ENCODE results near the gene COA7.
"Not testable (repeated sequence)": the region's sequence is repeated elsewhere in the genome, so short reads cannot be mapped to it uniquely, and the experiment has no call there.

The COA7 gene

GRCh38 chr1:52697795-52698674 is at the start of gene COA7:
COA7 (minus strand) TSS chr1:52698347; CDS start chr1:52698326, 21 bp downstream.
- peak; percentile 23 for DNase-seq (ENCODE audit: low read depth)

DNA sequence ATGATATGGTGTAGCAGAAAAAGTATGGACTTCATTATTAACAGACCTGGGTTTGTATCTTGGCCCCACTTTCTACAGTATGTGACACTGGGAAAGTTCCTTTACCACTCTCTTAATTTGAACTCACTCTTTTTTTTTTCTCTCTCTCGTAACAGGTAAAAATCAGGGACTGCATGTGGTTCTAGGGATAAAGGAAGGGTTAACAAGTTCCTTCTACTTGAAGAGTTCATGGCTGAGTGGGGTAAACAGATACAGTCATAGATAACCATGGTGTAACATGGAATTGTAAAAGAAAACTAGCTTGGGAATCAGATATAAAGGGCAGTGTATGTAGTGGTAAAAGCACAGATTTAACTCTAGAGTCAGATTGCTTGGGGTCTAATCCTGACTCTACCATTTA is 49.3 kb upstream of the COA7 start:
- DNase-seq (ENCODE audit: low read depth): no peak

DNA sequence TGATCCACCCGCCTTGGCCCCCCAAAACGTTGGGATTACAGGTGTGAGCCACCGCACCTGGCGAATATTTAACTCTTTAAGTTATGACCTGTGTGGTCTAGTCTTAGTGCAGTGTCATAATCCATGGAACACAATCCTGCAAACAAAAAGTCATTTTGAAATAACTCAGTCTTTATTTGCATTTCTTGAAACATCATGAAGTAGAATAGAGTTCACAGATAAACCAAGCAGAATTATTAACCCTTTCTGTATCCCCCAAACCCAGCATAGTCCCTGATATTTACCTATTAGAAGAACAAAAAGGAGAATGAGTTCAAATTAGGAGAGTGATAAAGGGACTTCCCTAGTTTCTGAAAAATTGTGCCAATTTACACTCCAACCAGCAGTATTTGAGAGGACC is 48.0 kb upstream of the COA7 start:
- no peak for DNase-seq (ENCODE audit: low read depth)

GRCh38 chr1:52741259-52741658 is 43.1 kb upstream of the COA7 start:
- no peak for DNase-seq (ENCODE audit: low read depth)

GRCh38 chr1:52739699-52740467 is 41.7 kb upstream of the COA7 start:
- DNase-seq (ENCODE audit: low read depth): no peak

GRCh38 chr1:52738893-52739292 is 40.7 kb upstream of the COA7 start:
- DNase-seq (ENCODE audit: low read depth): no peak

DNA sequence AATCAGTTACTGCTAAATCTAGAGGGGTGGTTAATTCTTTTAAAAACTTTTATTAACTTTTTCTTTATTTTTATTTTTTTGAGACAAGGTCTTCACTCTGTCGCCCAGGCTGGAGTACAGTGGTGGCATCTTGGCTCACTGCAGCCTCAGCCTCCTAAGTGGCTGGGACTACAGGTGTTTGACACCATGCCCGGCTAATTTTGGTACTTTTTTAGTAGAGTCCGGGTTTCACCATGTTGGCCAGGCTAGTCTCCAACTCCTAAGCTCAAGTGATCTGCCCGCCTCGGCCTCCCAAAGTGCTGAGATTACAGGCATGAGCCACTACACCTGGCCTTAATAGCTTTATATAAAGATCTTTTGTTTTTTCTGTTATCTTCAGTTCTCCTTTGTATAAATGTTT is 40.0 kb upstream of the COA7 start:
- no peak for DNase-seq (ENCODE audit: low read depth)

GRCh38 chr1:52735371-52735770 is 37.2 kb upstream of the COA7 start:
- DNase-seq (ENCODE audit: low read depth): not testable (repeated sequence)

DNA sequence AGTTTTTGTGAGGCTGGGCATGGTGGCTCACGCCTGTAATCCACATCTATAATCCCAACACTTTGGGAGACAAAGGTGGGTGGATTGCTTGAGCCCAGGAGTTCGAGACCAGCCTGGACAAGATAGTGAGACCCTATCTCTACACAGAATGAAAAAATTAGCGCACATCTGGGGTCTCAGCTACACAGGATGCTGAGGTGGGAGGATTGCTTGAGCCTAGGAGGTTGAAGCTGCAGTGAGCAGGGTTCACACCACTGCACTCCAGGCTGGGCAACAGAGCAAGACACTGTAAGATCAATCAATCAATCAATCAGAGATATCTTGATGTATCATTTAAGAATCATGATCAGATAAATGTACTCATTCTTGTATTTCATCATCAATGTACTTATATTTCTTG is 35.2 kb upstream of the COA7 start:
- no peak for DNase-seq (ENCODE audit: low read depth)

- no peak for DNase-seq (ENCODE audit: low read depth)
Observed at GRCh38 chr1:52727956-52728656, 30.0 kb upstream of the COA7 start.

DNA sequence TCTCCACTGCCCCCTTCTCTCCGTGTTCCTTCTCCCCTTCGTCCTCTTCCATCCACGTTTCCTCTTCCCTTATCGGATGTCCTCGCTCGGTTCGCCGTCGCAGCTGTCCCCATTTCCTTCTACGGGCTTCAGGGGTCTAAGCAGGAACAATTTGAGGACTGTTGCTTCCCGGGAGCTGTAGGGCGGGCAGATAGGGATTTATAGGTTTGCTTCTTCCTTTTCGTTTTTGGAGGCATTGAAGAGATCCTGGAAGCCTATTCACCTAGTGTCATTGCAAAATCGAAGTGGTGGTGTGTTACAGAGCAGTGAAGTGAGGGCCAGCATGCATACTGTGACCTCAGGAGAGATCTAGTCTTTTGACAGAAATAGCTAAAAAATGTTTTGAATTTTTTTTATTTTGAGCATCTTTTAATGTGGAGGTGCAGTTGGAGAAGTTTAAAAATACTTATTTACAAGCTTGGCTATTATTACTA is 29.0 kb upstream of the COA7 start:
- DNase-seq (ENCODE audit: low read depth): no peak

- peak; percentile 79 for DNase-seq (ENCODE audit: low read depth)
Observed at GRCh38 chr1:52726265-52727113, 28.3 kb upstream of the COA7 start, which contains the start of gene ZYG11B. ZYG11B (plus strand) TSS chr1:52726453; CDS start chr1:52726654, 201 bp downstream.

DNA sequence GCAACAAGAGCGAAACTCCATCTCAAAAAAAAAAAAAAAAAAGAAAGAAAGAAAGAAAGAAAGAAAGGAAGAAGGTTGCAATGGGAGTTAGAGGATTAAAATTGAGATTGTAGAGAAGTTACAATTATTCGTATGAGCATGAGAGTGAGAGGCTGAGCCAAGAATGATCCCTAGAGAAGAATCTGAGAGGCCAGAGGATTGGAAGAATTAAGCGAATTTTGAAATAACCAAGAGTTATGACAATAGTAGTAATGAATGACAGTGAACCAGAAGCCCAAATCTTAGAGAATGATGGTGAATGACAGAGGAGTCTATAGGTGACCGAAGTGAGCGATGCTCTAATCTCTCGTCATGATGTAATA is 27.7 kb upstream of the COA7 start:
- DNase-seq (ENCODE audit: low read depth): no peak

GRCh38 chr1:52723260-52723659 is 25.1 kb upstream of the COA7 start:
- no peak for DNase-seq (ENCODE audit: low read depth)

DNA sequence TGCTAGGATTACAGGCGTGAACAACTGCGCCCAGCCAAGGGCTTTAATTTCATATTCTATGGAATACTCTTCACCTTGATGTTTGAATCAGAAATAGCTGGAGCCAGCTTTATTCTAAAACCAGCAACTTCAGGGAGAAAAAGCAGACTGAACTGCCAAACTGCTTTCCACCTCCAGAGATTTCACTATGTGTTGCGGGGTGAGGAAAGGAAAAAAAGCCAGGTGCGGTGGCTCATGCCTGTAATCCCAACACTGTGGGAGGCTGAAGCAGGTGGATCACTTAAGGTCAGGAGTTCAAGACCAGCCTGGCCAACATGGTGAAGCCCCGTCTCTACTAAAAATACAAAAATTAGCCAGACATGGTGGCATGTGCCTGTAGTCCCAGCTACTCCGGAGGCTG is 17.1 kb upstream of the COA7 start:
- not testable (repeated sequence) for DNase-seq (ENCODE audit: low read depth)

- no peak for DNase-seq (ENCODE audit: low read depth)
Observed at GRCh38 chr1:52713590-52713989, 15.4 kb upstream of the COA7 start.

GRCh38 chr1:52709016-52709415 is 10.9 kb upstream of the COA7 start:
- no peak for DNase-seq (ENCODE audit: low read depth)

GRCh38 chr1:52707927-52708655 is 9.9 kb upstream of the COA7 start:
- no peak for DNase-seq (ENCODE audit: low read depth)

DNA sequence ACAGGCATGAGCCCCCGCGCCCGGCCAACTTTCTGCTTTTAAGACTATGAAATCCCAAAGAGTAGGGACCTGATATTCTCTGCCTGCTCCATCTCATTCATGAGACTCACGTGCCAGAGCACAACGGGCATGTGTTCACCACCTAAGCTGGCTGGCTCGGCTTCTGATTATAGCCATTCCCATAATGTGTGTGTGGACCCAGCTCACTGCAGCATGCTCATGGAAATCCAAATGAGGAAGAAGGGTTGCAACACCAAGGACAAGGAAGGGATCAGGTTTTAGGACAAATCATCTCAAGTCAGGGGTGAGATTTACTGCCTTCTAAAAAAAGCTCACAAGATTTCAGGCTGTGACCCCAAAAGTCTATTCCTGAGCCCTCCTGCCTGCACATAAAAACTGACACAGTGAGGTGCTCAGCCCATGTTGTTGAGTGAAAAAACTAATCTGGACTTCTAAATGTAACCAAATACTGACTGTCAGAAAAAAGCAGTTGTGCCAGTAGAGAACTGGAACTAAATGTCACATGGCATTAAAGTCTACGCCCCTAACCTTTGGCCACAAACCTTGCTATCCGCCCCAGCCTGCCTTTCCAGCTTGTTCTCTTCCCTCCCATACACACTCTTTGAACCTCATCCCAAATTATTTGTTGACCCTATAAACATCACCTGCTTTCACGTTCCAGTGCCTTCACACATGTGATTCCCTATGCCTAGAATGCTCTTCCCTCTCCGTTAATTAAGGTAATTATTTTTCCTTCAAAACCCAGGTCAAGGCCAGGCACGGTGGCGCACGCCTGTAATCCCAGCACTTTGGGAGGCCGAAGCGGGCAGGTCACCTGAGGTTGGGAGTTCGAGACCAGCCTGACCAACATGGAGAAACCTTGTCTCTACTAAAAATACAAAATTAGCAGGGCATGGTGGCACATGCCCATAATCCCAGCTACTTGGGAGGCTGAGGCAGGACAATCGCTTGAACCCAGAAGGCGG is 9.1 kb upstream of the COA7 start:
- DNase-seq (ENCODE audit: low read depth): no peak
